Medulla oblongata (tissue), 1 donor: Measurements from ENCODE around the gene CACNA1I.

Experiments
- DNase-seq: peaks from one replicate; pipeline ENCODE4 v3.0.0-alpha.2; 2015; ENCODE audit errors: extremely low spot score

The CACNA1I gene

GRCh38 chr22:39666495-39666894 lies 95.9 kb downstream of the CACNA1I start:
- DNase-seq, result no peak

- DNase-seq, result no peak
Observed at GRCh38 chr22:39666926-39667325, 96.4 kb downstream of the CACNA1I start.

GRCh38 chr22:39669432-39669831 lies 98.9 kb downstream of the CACNA1I start:
- DNase-seq, result no peak

- DNase-seq, result no peak
Observed at GRCh38 chr22:39671936-39672335, 101.4 kb downstream of the CACNA1I start.

- DNase-seq, result no peak
Observed at GRCh38 chr22:39674536-39674935, 104.0 kb downstream of the CACNA1I start.

GRCh38 chr22:39675947-39676346 lies 105.4 kb downstream of the CACNA1I start:
- no peak for DNase-seq

GRCh38 chr22:39677967-39678366 lies 107.4 kb downstream of the CACNA1I start:
- no peak for DNase-seq

GRCh38 chr22:39678862-39679490 lies 108.4 kb downstream of the CACNA1I start:
- DNase-seq, result no peak

- no peak for DNase-seq
Observed at GRCh38 chr22:39679652-39680051, 109.1 kb downstream of the CACNA1I start.

- DNase-seq, result no peak
Observed at GRCh38 chr22:39680486-39680885, 109.9 kb downstream of the CACNA1I start.

GRCh38 chr22:39681038-39681861 lies 110.7 kb downstream of the CACNA1I start:
- DNase-seq, result no peak

GRCh38 chr22:39682994-39683393 lies 112.4 kb downstream of the CACNA1I start:
- no peak for DNase-seq

GRCh38 chr22:39683639-39684038 lies 113.1 kb downstream of the CACNA1I start:
- no peak for DNase-seq

GRCh38 chr22:39684702-39685281 lies 114.2 kb downstream of the CACNA1I start:
- no peak for DNase-seq

GRCh38 chr22:39685336-39686177 lies 115.0 kb downstream of the CACNA1I start:
- no peak for DNase-seq

GRCh38 chr22:39686178-39686620 lies 115.6 kb downstream of the CACNA1I start:
- DNase-seq, result no peak

- no peak for DNase-seq
Observed at GRCh38 chr22:39686776-39687525, 116.4 kb downstream of the CACNA1I start.

GRCh38 chr22:39688186-39688785 lies 117.7 kb downstream of the CACNA1I start:
- no peak for DNase-seq

- DNase-seq, result no peak
Observed at GRCh38 chr22:39689421-39689820, 118.9 kb downstream of the CACNA1I start.

GRCh38 chr22:39690881-39691605 lies 120.5 kb downstream of the CACNA1I start:
- DNase-seq, result no peak
